Lower leg skin (tissue), 3 donors: ENCODE results near the gene CAMK2D.

Source experiments
- CTCF ChIP-seq, 3 donors: fragments of 450-650 bp; IDR thresholded peaks; one replicate each; pipeline ENCODE4 v1.5.1; 2016; ENCODE audit warnings: antibody characterized with exemption in 3 of 3, mild to moderate bottlenecking in 3 of 3, moderate library complexity in 2 of 3
- POLR2A ChIP-seq, 2 donors: fragments of 450-650 bp; IDR thresholded peaks; one replicate each; pipeline ENCODE4 v1.6.1; 2016 to 2017; ENCODE audit warnings: antibody characterized with exemption in 2 of 2, mild to moderate bottlenecking in 1 of 2, moderate library complexity in 1 of 2

DNA sequence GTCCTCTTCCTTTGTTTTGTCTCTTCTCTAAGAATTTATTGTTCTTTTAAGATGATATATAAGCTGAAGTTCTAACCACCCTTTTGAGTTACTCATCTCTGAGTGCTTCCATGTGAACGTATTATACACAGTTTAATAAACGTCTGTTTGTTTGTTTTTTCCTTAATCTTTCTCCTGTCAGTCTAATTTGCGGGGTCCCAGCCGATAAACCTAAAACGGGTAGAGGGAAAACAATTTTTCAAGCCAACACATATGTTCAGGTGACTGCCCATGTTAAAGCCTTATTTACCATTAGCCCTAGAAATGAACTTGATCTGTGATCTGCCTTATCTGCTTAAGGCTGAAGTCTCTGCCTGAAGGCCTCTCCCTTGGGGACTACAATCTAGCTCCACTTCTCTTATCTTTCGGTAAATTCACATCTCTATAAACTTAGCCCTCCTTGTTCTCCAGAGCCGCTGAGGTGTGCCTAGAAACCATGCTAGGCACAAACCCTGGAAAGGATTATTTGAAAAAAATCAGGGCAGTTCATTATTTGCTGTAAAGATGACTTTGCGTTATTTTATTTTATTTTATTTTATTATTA lies 158.8 kb downstream of the CAMK2D start:
- no peak for TF ChIP-seq CTCF (IDR thresholded peaks at IDR 0.05)
- TF ChIP-seq POLR2A (IDR thresholded peaks at IDR 0.05) = no peak
